GM12878 (cell line): Measurements from ENCODE around the gene ZNF92. TPM values are rescaled to one million over a fixed set of nuclear protein-coding genes. Genes with fewer than 3 reads are reported as not detected.

Experiments used
- CHD2 ChIP-seq: IDR thresholded peaks from 2 replicates; pipeline ENCODE4 v1.6.1; 2011; ENCODE audit warnings: low read depth, low read length, improper control_type of control experiment, borderline replicate concordance
- CREM ChIP-seq: IDR thresholded peaks from 2 replicates; pipeline ENCODE4 v1.6.1; 2014; ENCODE audit warnings: antibody characterized with exemption, low read depth
- DPF2 ChIP-seq: fragments of 450-650 bp; IDR thresholded peaks from 2 replicates; pipeline ENCODE4 v1.6.1; 2017; ENCODE audit warnings: mild to moderate bottlenecking
- HDAC6 ChIP-seq: fragments of 200-600 bp; sonication (generic); IDR thresholded peaks from one replicate; pipeline ENCODE4 v1.8.0; 2017; ENCODE audit warnings: antibody characterized with exemption; ENCODE audit not compliant: unreplicated experiment
- MYB ChIP-seq: fragments of 150-350 bp; IDR thresholded peaks from 2 replicates; pipeline ENCODE4 v1.6.1; 2014; ENCODE audit warnings: mild to moderate bottlenecking, low read depth, low read length, borderline replicate concordance
- NR2C1 ChIP-seq: fragments of 450-650 bp; IDR thresholded peaks from 2 replicates; pipeline ENCODE4 v1.6.1; 2017; ENCODE audit warnings: antibody characterized with exemption, mild to moderate bottlenecking, moderate library complexity
- POLR2A ChIP-seq: IDR thresholded peaks from 2 replicates; pipeline ENCODE4 v1.6.1; 2011; ENCODE audit warnings: low read depth, mild to moderate bottlenecking, low read length
- POLR2AphosphoS5 ChIP-seq: IDR thresholded peaks from 2 replicates; pipeline ENCODE4 v1.6.1; 2011; ENCODE audit warnings: mild to moderate bottlenecking, low read length, inconsistent platforms
- SRF ChIP-seq, 2 experiments: IDR thresholded peaks; 2 replicates each; pipeline ENCODE4 v1.6.1; 2011; ENCODE audit warnings: low read depth in 2 of 2, low read length in 2 of 2, mild to moderate bottlenecking in 1 of 2, moderate library complexity in 1 of 2
- SUPT20H ChIP-seq: IDR thresholded peaks from 2 replicates; pipeline ENCODE4 v1.6.1; 2011; ENCODE audit warnings: low read depth, mild to moderate bottlenecking, low read length, moderate library complexity, borderline replicate concordance; ENCODE audit not compliant: control insufficient read depth
- YBX1 ChIP-seq: fragments of 450-650 bp; IDR thresholded peaks from 2 replicates; pipeline ENCODE4 v1.6.1; 2016; ENCODE audit warnings: antibody characterized with exemption
- ZNF384 ChIP-seq: IDR thresholded peaks from 2 replicates; pipeline ENCODE4 v1.6.1; 2012; ENCODE audit warnings: low read depth, mild to moderate bottlenecking, low read length, improper control_type of control experiment, borderline replicate concordance
- polyA plus RNA-seq, 11 experiments: library from polyadenylated mRNA; depleted of rRNA in 4 of 11; unstranded in 6 of 11; stranded (reverse) in 5 of 11; fragments of >200 nt; fragmentation: Nextera tagmentation in 4 of 11; fragmentation: Illumina TruSeq in 1 of 11; extraction: Ambion mirVana in 4 of 11; extraction: Trizol in 1 of 11; gene quantifications; 1 replicate in 1 of 11; 2 replicates in 10 of 11; pipeline versions ENCODE4 v1.2.1 to v1.2.3, GENCODE V29; 2011 to 2016; ENCODE audit warnings: inconsistent platforms in 2 of 11, missing spikeins in 2 of 11, low read depth in 1 of 11
- total RNA-seq, 4 experiments: library from RNA; depleted of rRNA in 3 of 4; stranded (reverse); fragments of >200 nt in 3 of 4; fragmentation: Illumina TruSeq in 1 of 4; extraction: Trizol in 1 of 4; gene quantifications; 2 replicates each; pipeline versions ENCODE4 v1.2.1 to v1.2.3, GENCODE V29; 2013 to 2021
- TF ChIP-seq, protein P1 (sequence below): IDR thresholded peaks from 2 replicates; pipeline ENCODE4 v1.6.1; 2011; ENCODE audit warnings: borderline replicate concordance, low read depth, mild to moderate bottlenecking, moderate library complexity, low read length; ENCODE audit not compliant: insufficient read depth, poor library complexity, severe bottlenecking
- TF ChIP-seq, protein P2 (sequence below): fragments of 450-650 bp; IDR thresholded peaks from 2 replicates; pipeline ENCODE4 v1.6.1; 2017; ENCODE audit warnings: antibody characterized with exemption, mild to moderate bottlenecking, moderate library complexity
- TF ChIP-seq, protein P3 (sequence below): fragments of 450-650 bp; IDR thresholded peaks from 2 replicates; pipeline ENCODE4 v1.6.1; 2017; ENCODE audit warnings: borderline replicate concordance
- TF ChIP-seq, protein P4 (sequence below): fragments of 150-350 bp; IDR thresholded peaks from 2 replicates; pipeline ENCODE4 v1.6.1; 2016; ENCODE audit warnings: low read depth, low read length
- TF ChIP-seq, protein P5 (sequence below): fragments of 450-650 bp; IDR thresholded peaks from 2 replicates; pipeline ENCODE4 v1.6.1; 2017; ENCODE audit warnings: low read depth, mild to moderate bottlenecking, moderate library complexity

The ZNF92 gene
- total and polyA plus RNA-seq, 10 of the 15 experiments (the other 5 are each of a cell fraction or from before 2014, with no cell fraction given): 6.7 to 27.6 (median 14.3) TPM

DNA sequence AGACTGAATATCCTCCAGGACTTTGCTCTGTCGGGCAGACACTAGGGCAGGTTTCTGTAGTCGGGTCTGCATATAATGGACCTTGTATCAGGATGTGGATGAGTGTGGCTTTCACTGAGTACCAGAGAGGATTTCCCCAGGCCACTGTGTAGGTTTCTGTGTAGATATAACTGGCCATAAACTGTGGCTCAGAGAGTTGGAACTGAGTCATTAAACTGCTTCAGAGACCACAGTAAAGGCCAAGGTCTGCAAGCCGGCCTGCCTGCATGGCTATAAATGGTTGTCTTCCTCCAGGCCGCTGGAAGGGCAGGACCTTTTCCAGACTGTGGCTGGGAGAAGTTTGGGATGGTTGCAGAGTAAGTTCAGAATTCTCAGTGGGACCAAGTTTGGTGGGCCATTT is 16.9 kb downstream of the ZNF92 start (continued):
- TF ChIP-seq, protein P1, sequence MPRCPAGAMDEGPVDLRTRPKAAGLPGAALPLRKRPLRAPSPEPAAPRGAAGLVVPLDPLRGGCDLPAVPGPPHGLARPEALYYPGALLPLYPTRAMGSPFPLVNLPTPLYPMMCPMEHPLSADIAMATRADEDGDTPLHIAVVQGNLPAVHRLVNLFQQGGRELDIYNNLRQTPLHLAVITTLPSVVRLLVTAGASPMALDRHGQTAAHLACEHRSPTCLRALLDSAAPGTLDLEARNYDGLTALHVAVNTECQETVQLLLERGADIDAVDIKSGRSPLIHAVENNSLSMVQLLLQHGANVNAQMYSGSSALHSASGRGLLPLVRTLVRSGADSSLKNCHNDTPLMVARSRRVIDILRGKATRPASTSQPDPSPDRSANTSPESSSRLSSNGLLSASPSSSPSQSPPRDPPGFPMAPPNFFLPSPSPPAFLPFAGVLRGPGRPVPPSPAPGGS: no peak
- TF ChIP-seq CHD2 (no peak), HDAC6 (no peak), POLR2AphosphoS5 (no peak), MYB (no peak), SUPT20H (no peak), CREM (peak; percentile 19; the same call in 1 of the 2 replicates), SRF (IDR thresholded peaks at IDR 0.05; ENCODE audit: low read depth in 2 of 2, low read length in 2 of 2) (peak; percentile 33 to 89; a peak in 2 of 4 replicates), DPF2 (peak; percentile 71), NR2C1 (no peak), YBX1 (no peak), ZNF384 (no peak), POLR2A (no peak)
- TF ChIP-seq, protein P2, sequence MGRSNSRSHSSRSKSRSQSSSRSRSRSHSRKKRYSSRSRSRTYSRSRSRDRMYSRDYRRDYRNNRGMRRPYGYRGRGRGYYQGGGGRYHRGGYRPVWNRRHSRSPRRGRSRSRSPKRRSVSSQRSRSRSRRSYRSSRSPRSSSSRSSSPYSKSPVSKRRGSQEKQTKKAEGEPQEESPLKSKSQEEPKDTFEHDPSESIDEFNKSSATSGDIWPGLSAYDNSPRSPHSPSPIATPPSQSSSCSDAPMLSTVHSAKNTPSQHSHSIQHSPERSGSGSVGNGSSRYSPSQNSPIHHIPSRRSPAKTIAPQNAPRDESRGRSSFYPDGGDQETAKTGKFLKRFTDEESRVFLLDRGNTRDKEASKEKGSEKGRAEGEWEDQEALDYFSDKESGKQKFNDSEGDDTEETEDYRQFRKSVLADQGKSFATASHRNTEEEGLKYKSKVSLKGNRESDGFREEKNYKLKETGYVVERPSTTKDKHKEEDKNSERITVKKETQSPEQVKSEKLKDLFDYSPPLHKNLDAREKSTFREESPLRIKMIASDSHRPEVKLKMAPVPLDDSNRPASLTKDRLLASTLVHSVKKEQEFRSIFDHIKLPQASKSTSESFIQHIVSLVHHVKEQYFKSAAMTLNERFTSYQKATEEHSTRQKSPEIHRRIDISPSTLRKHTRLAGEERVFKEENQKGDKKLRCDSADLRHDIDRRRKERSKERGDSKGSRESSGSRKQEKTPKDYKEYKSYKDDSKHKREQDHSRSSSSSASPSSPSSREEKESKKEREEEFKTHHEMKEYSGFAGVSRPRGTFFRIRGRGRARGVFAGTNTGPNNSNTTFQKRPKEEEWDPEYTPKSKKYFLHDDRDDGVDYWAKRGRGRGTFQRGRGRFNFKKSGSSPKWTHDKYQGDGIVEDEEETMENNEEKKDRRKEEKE: no peak
- TF ChIP-seq, protein P3, sequence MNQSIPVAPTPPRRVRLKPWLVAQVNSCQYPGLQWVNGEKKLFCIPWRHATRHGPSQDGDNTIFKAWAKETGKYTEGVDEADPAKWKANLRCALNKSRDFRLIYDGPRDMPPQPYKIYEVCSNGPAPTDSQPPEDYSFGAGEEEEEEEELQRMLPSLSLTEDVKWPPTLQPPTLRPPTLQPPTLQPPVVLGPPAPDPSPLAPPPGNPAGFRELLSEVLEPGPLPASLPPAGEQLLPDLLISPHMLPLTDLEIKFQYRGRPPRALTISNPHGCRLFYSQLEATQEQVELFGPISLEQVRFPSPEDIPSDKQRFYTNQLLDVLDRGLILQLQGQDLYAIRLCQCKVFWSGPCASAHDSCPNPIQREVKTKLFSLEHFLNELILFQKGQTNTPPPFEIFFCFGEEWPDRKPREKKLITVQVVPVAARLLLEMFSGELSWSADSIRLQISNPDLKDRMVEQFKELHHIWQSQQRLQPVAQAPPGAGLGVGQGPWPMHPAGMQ: no peak
- TF ChIP-seq, protein P4, sequence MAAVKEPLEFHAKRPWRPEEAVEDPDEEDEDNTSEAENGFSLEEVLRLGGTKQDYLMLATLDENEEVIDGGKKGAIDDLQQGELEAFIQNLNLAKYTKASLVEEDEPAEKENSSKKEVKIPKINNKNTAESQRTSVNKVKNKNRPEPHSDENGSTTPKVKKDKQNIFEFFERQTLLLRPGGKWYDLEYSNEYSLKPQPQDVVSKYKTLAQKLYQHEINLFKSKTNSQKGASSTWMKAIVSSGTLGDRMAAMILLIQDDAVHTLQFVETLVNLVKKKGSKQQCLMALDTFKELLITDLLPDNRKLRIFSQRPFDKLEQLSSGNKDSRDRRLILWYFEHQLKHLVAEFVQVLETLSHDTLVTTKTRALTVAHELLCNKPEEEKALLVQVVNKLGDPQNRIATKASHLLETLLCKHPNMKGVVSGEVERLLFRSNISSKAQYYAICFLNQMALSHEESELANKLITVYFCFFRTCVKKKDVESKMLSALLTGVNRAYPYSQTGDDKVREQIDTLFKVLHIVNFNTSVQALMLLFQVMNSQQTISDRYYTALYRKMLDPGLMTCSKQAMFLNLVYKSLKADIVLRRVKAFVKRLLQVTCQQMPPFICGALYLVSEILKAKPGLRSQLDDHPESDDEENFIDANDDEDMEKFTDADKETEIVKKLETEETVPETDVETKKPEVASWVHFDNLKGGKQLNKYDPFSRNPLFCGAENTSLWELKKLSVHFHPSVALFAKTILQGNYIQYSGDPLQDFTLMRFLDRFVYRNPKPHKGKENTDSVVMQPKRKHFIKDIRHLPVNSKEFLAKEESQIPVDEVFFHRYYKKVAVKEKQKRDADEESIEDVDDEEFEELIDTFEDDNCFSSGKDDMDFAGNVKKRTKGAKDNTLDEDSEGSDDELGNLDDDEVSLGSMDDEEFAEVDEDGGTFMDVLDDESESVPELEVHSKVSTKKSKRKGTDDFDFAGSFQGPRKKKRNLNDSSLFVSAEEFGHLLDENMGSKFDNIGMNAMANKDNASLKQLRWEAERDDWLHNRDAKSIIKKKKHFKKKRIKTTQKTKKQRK: no peak
- TF ChIP-seq, protein P5, sequence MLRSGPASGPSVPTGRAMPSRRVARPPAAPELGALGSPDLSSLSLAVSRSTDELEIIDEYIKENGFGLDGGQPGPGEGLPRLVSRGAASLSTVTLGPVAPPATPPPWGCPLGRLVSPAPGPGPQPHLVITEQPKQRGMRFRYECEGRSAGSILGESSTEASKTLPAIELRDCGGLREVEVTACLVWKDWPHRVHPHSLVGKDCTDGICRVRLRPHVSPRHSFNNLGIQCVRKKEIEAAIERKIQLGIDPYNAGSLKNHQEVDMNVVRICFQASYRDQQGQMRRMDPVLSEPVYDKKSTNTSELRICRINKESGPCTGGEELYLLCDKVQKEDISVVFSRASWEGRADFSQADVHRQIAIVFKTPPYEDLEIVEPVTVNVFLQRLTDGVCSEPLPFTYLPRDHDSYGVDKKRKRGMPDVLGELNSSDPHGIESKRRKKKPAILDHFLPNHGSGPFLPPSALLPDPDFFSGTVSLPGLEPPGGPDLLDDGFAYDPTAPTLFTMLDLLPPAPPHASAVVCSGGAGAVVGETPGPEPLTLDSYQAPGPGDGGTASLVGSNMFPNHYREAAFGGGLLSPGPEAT: peak; percentile 77
